ENCODE data around the gene IMPDH2.
A peak's percentile ranks its signal among the peaks of the same experiment; 100 is the strongest.
"Not testable (repeated sequence)": the region's sequence is repeated elsewhere in the genome, so short reads cannot be mapped to it uniquely, and the experiment has no call there.

IMPDH2 gene

GRCh38 chr3:49021213-49021812 lies 7.9 kb downstream of the IMPDH2 start:
- DNase-seq = peak; percentile 97

GRCh38 chr3:49020330-49021212 lies 8.6 kb downstream of the IMPDH2 start:
- no peak for DNase-seq

GRCh38 chr3:49019941-49020329 lies 9.3 kb downstream of the IMPDH2 start:
- DNase-seq = no peak

- no peak for DNase-seq
Measured at GRCh38 chr3:49018707-49019006, 10.5 kb downstream of the IMPDH2 start.

GRCh38 chr3:49017971-49018706 lies 11.1 kb downstream of the IMPDH2 start, which contains the start of gene DALRD3:
Gene DALRD3, minus strand, starts transcription at chr3:49018580. Its CDS starts 16 bp downstream, at chr3:49018564.
- peak; percentile 41 for DNase-seq

- no peak for DNase-seq
Measured at GRCh38 chr3:49017229-49017970, 11.8 kb downstream of the IMPDH2 start.

GRCh38 chr3:49016414-49017228 lies 12.6 kb downstream of the IMPDH2 start:
- DNase-seq = no peak

GRCh38 chr3:49015765-49016164 lies 13.4 kb downstream of the IMPDH2 start:
- no peak for DNase-seq

GRCh38 chr3:49015072-49015471 lies 14.1 kb downstream of the IMPDH2 start:
- no peak for DNase-seq

GRCh38 chr3:49013738-49014660 lies 15.2 kb downstream of the IMPDH2 start:
- no peak for DNase-seq

GRCh38 chr3:49013113-49013737 lies 16.0 kb downstream of the IMPDH2 start:
- DNase-seq = no peak

- no peak for DNase-seq
Measured at GRCh38 chr3:49012441-49013017, 16.7 kb downstream of the IMPDH2 start.

GRCh38 chr3:49009396-49009795 lies 19.8 kb downstream of the IMPDH2 start:
- no peak for DNase-seq

GRCh38 chr3:49008627-49009026 lies 20.6 kb downstream of the IMPDH2 start:
- not testable (repeated sequence) for DNase-seq

GRCh38 chr3:49007771-49008528 lies 21.2 kb downstream of the IMPDH2 start:
- peak; percentile 85 for DNase-seq

GRCh38 chr3:49007068-49007770 lies 22.0 kb downstream of the IMPDH2 start, which contains the start of gene WDR6:
Gene WDR6, plus strand, starts transcription at chr3:49007391. Its CDS starts 41 bp downstream, at chr3:49007432.
- DNase-seq = peak; percentile 95

GRCh38 chr3:49006408-49007067 lies 22.7 kb downstream of the IMPDH2 start:
- DNase-seq = no peak

- DNase-seq = no peak
Measured at GRCh38 chr3:49005998-49006397, 23.2 kb downstream of the IMPDH2 start.
